IMR-90 (cell line): ENCODE measurements around the gene SIX2. TPM values are rescaled to one million over a fixed set of nuclear protein-coding genes. Genes with fewer than 3 reads are reported as not detected.

Experiments
- polyA plus RNA-seq, 3 experiments: library from polyadenylated mRNA; depleted of rRNA; stranded (reverse); fragments of >200 nt; gene quantifications; 2 replicates each; pipeline ENCODE4 v1.2.3, GENCODE V29; 2012; ENCODE audit warnings: low replicate concordance in 1 of 3
- total RNA-seq: library from RNA; depleted of rRNA; stranded (reverse); fragments of >200 nt; gene quantifications from 2 replicates; pipeline ENCODE4 v1.2.3, GENCODE V29; 2012; rRNA removed

SIX2 gene
- total and polyA plus RNA-seq, 2 of the 4 experiments (the other 2 are of a cell fraction): not detected

Other genes with a start within 250 kb of the SIX2 start
- gene SIX3, start 67.8 kb downstream of the SIX2 start, total RNA-seq: not detected in 2 replicates
- not detected in 2 replicates for gene SIX3, start 67.8 kb downstream of the SIX2 start, polyA plus RNA-seq (2012; rRNA removed)